IPS DF 6.9 (cell line): Measurements from ENCODE around the gene SCN3A.

Experiments
- DNase-seq: peaks from one replicate; pipeline ENCODE4 v3.0.0-alpha.2; 2013; ENCODE audit warnings: low read depth, low spot score
- H3K27ac ChIP-seq: one replicate; pipeline ENCODE4 v1.5.1; 2013; ENCODE audit warnings: low read length, control low read depth
- H3K27me3 ChIP-seq: 2 replicates; pipeline ENCODE4 v1.6.1; 2013; ENCODE audit warnings: mild to moderate bottlenecking, low read length; ENCODE audit not compliant: control insufficient read depth, insufficient read depth
- H3K36me3 ChIP-seq: 2 replicates; pipeline ENCODE4 v1.6.1; 2013; ENCODE audit warnings: low read length; ENCODE audit not compliant: control insufficient read depth, insufficient read depth
- H3K4me1 ChIP-seq: 2 replicates; pipeline ENCODE4 v1.6.1; 2013; ENCODE audit warnings: low read length; ENCODE audit not compliant: control insufficient read depth, insufficient read depth
- H3K4me3 ChIP-seq: 2 replicates; pipeline ENCODE4 v1.5.1; 2013; ENCODE audit warnings: mild to moderate bottlenecking, low read length
- H3K9me3 ChIP-seq: 2 replicates; pipeline ENCODE4 v1.6.1; 2013; ENCODE audit warnings: low read length, inconsistent platforms; ENCODE audit not compliant: control insufficient read depth, insufficient read depth
- WGBS: extraction: QIAGEN DNeasy Blood & Tissue Kit; methylation state at CpG from one replicate; pipeline ENCODE4 v1.1.7; 2013; ENCODE audit warnings: mixed read lengths, missing lambda C conversion rate; ENCODE audit not compliant: insufficient read length, insufficient coverage; 5-methylcytosine and 5-hydroxymethylcytosine counted together

The SCN3A gene

DNA sequence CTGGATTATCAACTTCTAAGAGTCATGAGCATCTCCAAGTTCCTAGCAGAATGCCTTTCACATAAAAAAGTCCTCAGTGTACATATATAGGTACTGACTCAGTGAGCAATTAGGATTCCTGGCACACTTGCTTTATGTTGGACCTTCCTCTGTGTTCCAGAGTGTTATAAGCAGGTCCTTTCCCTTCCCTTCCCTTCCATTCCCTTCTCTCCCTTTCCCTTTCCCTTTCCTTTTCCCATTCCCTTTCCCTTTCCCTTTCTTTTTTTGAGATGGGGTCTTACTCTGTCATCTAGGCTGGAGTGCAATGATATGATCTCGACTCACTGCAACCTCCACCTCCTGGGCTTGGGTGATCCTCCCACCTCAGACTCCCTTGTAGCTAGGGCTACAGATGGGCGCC, 48.7 kb downstream of the SCN3A start:
- H3K27ac ChIP-seq: no peak overlapping the region
- H3K4me3 ChIP-seq: no peak overlapping the region
- H3K9me3 ChIP-seq: no peaks in the 10 kb centered on the region
- no peaks in the 10 kb centered on the region for H3K27me3 ChIP-seq
- DNase-seq: no peak
- no CpG with 5 or more reads among the region's 2 CpGs for WGBS
- H3K36me3 ChIP-seq: no peaks in the 10 kb centered on the region
- no peaks in the 10 kb centered on the region for H3K4me1 ChIP-seq

DNA sequence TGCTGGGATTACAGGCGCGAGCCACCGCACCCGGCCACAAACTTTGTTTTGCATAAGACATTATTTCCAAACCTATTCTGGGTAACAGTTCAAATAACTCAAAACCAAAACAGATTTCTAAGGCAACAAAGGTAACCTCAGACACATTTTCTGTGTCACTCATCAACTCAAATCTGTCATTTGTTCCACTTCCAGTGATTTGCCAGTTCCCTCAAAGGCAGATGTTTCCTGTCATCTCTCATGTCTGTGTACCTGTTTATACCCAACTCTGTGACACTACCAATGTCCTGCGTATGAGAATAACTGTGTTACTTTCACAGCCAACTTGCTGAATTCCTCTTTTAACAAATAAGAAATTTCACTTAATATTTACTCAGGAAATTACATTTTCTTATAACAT, 54.4 kb downstream of the SCN3A start:
- H3K9me3 ChIP-seq: no peaks in the 10 kb centered on the region
- no peak overlapping the region for H3K27ac ChIP-seq
- no peak overlapping the region for H3K4me3 ChIP-seq
- H3K4me1 ChIP-seq: no peaks in the 10 kb centered on the region
- no CpG with 5 or more reads among the region's 5 CpGs for WGBS
- no peaks in the 10 kb centered on the region for H3K36me3 ChIP-seq
- no peaks in the 10 kb centered on the region for H3K27me3 ChIP-seq
- no peak for DNase-seq

DNA sequence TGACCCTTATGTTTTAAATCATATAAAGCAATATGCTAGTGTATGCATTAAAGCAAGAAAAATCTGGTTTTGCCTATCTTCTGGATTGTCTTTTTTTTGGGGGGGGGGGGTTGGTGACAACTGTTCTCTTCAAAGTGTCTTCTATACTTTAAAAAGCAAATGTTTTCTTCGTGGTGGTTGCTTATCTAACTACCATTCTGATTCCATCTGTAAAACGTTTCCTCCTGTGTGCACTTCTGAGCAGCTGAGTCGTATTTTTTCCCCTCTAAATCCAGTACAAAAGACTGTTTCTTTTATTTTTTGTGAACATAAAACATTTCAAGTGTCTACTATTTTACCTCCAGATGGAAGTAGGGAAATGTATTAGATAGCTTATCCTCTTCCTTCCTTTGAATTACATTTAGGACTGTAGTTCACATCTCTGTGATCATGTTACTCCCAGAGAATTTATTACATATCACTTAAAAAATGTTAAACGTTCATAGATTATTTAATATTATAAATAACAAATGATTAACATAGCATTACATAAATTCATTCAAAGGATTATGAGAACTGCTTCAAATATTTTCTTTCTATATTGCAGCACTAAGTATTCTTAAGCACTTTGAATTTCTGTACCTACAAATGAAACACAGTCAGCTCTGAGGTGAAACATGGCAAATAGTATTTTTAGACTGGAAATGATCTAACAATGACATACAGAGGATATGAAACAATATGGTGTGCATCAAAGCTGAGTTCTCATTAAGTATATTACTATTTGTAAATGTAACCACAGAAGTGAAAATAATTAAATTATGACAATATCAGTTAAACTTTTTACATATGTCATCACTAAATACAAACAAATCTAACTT, 56.4 kb downstream of the SCN3A start:
- Histone ChIP-seq H3K4me1 (no peaks in the 10 kb centered on the region), H3K36me3 (no peaks in the 10 kb centered on the region), H3K9me3 (no peaks in the 10 kb centered on the region), H3K4me3 (no peak overlapping the region), H3K27ac (no peak overlapping the region), H3K27me3 (no peaks in the 10 kb centered on the region)
- DNase-seq: no peak
- WGBS: no CpG with 5 or more reads among the region's 4 CpGs

DNA sequence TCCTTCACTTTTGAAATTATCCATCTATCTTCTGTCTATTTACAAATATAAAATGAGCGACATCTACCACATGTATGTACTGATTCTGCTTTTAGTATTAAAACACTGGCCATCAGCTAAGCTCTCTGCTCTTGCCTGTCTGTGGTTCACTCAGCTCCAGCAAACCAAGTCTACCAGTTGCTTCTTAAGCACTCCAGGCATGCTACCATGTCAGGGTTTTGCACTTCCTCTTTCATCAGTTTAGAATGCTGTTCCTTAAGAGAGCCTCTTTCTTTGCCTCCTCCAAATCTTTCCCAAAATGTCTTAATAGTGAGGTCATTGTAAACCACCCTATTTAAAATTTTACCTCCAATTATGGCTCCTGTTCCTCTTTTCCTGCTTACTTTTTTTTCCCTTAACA, 59.5 kb downstream of the SCN3A start:
- Histone ChIP-seq H3K9me3 (no peaks in the 10 kb centered on the region), H3K27me3 (no peaks in the 10 kb centered on the region), H3K27ac (no peak overlapping the region), H3K4me3 (no peak overlapping the region), H3K36me3 (no peaks in the 10 kb centered on the region), H3K4me1 (no peaks in the 10 kb centered on the region)
- no peak for DNase-seq
- no CpG with 5 or more reads among the region's 1 CpG for WGBS

DNA sequence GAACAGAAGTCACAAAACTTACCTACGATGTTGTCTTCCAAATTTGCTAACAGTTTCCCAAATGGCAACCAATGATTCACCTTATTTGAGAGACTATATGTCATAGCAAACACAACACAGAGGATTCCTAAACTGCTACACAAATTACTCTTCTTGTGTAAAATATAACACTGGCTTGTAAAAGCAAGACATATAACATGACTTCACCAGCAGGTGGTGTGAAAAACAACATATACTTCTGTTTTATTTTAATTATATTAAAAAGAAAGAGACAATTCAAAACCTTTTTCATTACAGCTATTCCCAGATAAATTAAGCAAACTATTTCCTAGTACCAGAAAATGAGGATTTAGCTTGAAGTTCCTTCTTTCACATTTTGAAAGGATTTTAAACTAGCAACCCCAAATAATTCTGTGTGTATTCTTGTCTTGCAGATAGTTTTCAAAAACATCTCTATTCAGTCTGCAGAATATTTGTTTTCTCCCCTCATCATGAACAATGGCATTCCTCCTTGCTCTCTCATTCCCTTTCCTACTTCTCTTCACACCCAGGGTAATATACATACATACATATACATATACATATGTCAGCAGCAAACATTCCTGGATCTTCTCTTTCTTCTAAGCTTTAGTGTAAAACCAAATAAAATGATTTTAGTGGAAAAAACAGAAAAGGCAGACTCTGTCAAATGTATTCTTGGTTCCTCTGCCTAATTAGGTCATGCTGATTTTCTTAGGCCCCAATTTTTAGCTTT, 62.1 kb downstream of the SCN3A start:
- Histone ChIP-seq H3K36me3 (no peaks in the 10 kb centered on the region), H3K4me3 (no peak overlapping the region)
- no CpG with 5 or more reads among the region's 1 CpG for WGBS

DNA sequence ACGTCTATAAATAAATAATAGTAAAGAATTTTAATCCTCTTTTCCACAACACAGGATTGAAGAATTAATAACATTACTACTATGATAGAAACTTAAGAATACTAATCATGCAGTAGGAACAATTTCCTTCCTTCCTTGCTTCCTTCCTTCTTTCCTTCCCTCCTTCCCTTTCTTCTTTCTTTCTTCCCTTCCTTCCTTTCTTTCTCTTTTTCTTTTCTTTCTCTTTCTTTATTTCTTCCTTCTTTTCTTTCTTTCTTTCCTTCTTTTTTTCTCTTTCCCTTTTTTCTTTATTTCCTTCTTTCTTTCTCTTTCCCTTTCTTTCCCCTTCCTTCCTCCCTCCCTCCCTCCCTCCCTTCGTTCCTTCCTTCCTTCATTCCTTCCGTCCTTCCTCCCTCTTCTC, 77.6 kb downstream of the SCN3A start:
- Histone ChIP-seq H3K36me3 (no peaks in the 10 kb centered on the region), H3K4me1 (no peaks in the 10 kb centered on the region), H3K27ac (no peak overlapping the region), H3K9me3 (no peaks in the 10 kb centered on the region), H3K27me3 (no peaks in the 10 kb centered on the region), H3K4me3 (no peak overlapping the region)
- 100% methylated on average over 1 of the region's 3 CpGs for WGBS
- DNase-seq: no peak

More for the DNA sequence above, 62.1 kb downstream of the SCN3A start:
- DNase-seq: no peak
- H3K27me3 ChIP-seq: no peaks in the 10 kb centered on the region
- no peaks in the 10 kb centered on the region for H3K4me1 ChIP-seq
- no peak overlapping the region for H3K27ac ChIP-seq
- no peaks in the 10 kb centered on the region for H3K9me3 ChIP-seq

DNA sequence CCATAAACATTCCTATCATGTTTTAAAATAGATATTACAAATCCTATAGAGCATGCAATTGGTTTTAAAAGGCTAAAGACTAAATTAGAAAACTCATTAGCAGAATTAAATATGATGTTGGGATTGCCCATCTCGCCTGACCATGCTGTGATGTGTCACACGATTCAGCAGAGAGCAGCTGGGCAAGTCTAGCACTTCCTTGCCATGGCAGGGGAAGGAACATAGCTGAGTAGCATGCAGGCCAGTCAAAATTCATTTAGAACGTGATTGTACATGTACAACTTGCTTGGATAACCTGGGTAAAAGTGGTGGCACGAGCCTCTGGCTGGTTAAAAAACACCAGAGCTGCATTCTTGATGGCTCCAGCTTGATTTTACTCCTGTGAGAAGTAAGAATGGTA, 81.3 kb downstream of the SCN3A start:
- H3K4me3 ChIP-seq: no peak overlapping the region
- no peaks in the 10 kb centered on the region for H3K36me3 ChIP-seq
- no peaks in the 10 kb centered on the region for H3K4me1 ChIP-seq
- no CpG with 5 or more reads among the region's 4 CpGs for WGBS
- no peak overlapping the region for H3K27ac ChIP-seq
- no peaks in the 10 kb centered on the region for H3K9me3 ChIP-seq
- no peak for DNase-seq
- H3K27me3 ChIP-seq: no peaks in the 10 kb centered on the region

DNA sequence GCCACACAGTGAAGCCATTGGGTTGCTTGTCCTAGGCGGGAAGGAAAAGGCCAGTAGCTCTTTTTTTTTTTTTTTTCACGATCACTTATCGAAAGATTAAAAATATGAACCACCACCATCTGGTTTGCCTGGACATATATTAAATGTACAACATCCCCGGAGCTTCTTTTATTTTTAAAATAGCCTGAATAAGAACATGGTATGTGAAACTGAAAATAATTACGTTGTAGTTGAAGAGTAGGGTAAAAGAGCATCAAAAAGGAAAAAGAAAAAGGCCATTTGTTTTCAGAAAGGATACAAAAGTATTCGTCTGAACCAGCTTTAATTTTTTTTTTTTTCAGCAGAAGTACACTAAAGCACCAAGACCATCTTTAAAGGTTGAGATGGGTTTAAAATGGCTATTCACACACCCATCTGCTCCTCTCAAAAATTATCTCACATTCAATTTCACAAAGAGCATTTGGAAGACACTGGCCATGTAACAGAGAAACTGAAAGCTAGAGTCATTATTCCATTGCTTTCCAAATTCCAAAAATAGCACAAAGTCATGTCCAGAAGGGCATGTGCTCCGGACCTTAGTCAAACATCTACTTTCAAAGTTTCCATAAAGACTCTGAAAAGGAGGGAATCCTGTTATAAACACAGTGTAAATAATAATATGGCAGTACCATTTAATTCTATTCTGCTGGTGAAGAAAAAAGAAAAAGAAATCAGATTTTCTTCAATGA, 82.9 kb downstream of the SCN3A start:
- no peak for DNase-seq
- Histone ChIP-seq H3K36me3 (no peaks in the 10 kb centered on the region), H3K27me3 (no peaks in the 10 kb centered on the region), H3K4me3 (no peak overlapping the region), H3K27ac (no peak overlapping the region), H3K4me1 (no peaks in the 10 kb centered on the region), H3K9me3 (no peaks in the 10 kb centered on the region)
- 100% methylated on average over 1 of the region's 7 CpGs for WGBS

DNA sequence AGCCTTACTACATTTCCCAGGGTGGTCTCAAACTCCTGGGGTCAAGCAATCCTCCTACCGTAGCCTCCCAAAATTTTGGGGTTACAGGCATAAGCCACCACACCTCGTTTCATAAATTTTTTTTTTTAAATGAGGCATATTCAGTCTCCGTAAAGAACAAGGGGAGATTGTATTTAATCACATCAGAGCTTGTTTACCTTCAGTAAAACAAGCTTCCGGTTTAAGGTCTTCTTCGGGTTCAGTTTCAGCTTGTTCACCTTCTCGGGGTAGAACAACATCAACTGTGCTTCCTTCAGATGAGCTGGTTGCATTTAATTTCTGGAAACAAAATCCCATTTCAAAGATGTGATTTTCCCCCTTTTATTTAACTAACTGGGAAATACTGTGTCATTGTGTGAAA, 88.6 kb downstream of the SCN3A start:
- Histone ChIP-seq H3K27me3 (no peaks in the 10 kb centered on the region), H3K9me3 (no peaks in the 10 kb centered on the region), H3K36me3 (no peaks in the 10 kb centered on the region), H3K4me3 (no peak overlapping the region), H3K4me1 (no peaks in the 10 kb centered on the region), H3K27ac (no peak overlapping the region)
- DNase-seq: no peak
- no CpG with 5 or more reads among the region's 6 CpGs for WGBS

DNA sequence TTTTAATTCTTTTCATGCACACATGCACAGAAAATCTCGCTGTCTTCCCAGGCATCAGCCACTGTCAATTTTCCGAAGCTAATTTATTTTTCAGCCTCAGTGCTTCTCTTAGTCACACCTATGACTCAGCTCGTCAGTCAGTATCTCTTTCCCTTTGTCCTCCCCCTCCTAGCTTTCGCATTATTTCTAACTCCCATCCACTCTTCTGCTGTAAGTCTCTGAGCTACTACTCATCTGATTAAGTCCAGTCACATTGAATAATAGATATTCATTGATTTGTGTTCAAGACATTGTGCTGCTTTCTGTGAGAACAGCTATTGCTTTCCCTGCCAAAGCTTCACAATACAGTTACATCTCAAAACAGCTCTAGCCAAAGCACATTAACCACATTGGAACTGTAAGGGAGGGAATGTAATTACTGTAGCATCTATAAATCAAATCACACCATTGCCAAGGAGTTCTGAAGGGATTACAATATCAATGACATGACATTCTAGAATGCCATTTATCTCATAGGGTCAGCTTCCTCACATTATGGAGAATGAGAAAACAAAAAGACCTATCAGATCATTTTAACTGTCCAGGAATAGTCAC, 89.4 kb downstream of the SCN3A start:
- Histone ChIP-seq H3K4me1 (no peaks in the 10 kb centered on the region), H3K27ac (no peak overlapping the region), H3K27me3 (no peaks in the 10 kb centered on the region), H3K9me3 (no peaks in the 10 kb centered on the region), H3K36me3 (no peaks in the 10 kb centered on the region), H3K4me3 (no peak overlapping the region)
- DNase-seq: no peak
- WGBS: no CpG with 5 or more reads among the region's 4 CpGs
